NCI-H748 (cell line): ENCODE measurements around the gene PDCD7.
A peak's percentile ranks its signal among the peaks of the same experiment; 100 is the strongest.

Source experiments
- DNase-seq: peaks from one replicate; lab custom pipeline; 2025; ENCODE audit not compliant: unreplicated experiment; lab: John Stamatoyannopoulos, UW

Gene PDCD7

GRCh38 chr15:65092911-65093792, 40.5 kb downstream of the PDCD7 start:
- no peak for DNase-seq

GRCh38 chr15:65091946-65092770, 41.5 kb downstream of the PDCD7 start:
- DNase-seq: no peak

- DNase-seq: no peak
Observed at GRCh38 chr15:65089206-65089824, 44.3 kb downstream of the PDCD7 start.

- no peak for DNase-seq
Observed at GRCh38 chr15:65088643-65089021, 45.0 kb downstream of the PDCD7 start.

- DNase-seq: no peak
Observed at GRCh38 chr15:65087873-65088642, 45.5 kb downstream of the PDCD7 start.

- DNase-seq: no peak
Observed at GRCh38 chr15:65087411-65087810, 46.2 kb downstream of the PDCD7 start.

GRCh38 chr15:65086680-65087111, 46.9 kb downstream of the PDCD7 start:
- no peak for DNase-seq

- DNase-seq: peak; percentile 25
Observed at GRCh38 chr15:65085990-65086679, 47.5 kb downstream of the PDCD7 start.

- no peak for DNase-seq
Observed at GRCh38 chr15:65085207-65085753, 48.3 kb downstream of the PDCD7 start.

- DNase-seq: no peak
Observed at GRCh38 chr15:65084500-65085206, 49.0 kb downstream of the PDCD7 start.

- no peak for DNase-seq
Observed at GRCh38 chr15:65083262-65083701, 50.3 kb downstream of the PDCD7 start.

GRCh38 chr15:65082303-65082953, 51.2 kb downstream of the PDCD7 start:
- no peak for DNase-seq

GRCh38 chr15:65081758-65082157, 51.9 kb downstream of the PDCD7 start:
- no peak for DNase-seq

- no peak for DNase-seq
Observed at GRCh38 chr15:65081270-65081669, 52.3 kb downstream of the PDCD7 start.

- no peak for DNase-seq
Observed at GRCh38 chr15:65079580-65079979, 54.0 kb downstream of the PDCD7 start.

- no peak for DNase-seq
Observed at GRCh38 chr15:65077981-65078352, 55.6 kb downstream of the PDCD7 start.

GRCh38 chr15:65077291-65077980, 56.2 kb downstream of the PDCD7 start:
- DNase-seq: no peak
